Prostate gland (tissue), 2 donors: ENCODE data around the gene SYT13. TPM values are rescaled to one million over a fixed set of nuclear protein-coding genes. Genes with fewer than 3 reads are reported as not detected.

ENCODE experiments used
- DNase-seq: peaks from one replicate; pipeline ENCODE4 v3.0.0-alpha.2; 2019; ENCODE audit warnings: low spot score
- H3K27ac ChIP-seq, 2 donors: fragments of 200-600 bp; sonication (generic); 2 replicates each; pipeline ENCODE4 v1.5.1; 2017 to 2019
- H3K27me3 ChIP-seq: fragments of 200-600 bp; sonication (generic); replicated peaks from 2 replicates; pipeline ENCODE4 v1.5.1; 2019; ENCODE audit not compliant: insufficient read depth
- H3K36me3 ChIP-seq, 2 donors: fragments of 200-600 bp; sonication (generic); 1 replicate in 1 of 2; 2 replicates in 1 of 2; pipeline versions ENCODE4 v1.5.1 to v1.8.1; 2017 to 2019
- H3K4me1 ChIP-seq: fragments of 200-600 bp; sonication (generic); replicated peaks from 2 replicates; pipeline ENCODE4 v1.5.1; 2019
- H3K4me3 ChIP-seq, 2 donors: fragments of 200-600 bp; sonication (generic); 2 replicates each; pipeline ENCODE4 v1.5.1; 2017 to 2019
- H3K9me3 ChIP-seq: fragments of 200-600 bp; sonication (generic); 2 replicates; pipeline ENCODE4 v1.5.1; 2017
- POLR2A ChIP-seq: fragments of 450-650 bp; IDR thresholded peaks from one replicate; pipeline ENCODE4 v1.6.1; 2016; ENCODE audit warnings: antibody characterized with exemption, mild to moderate bottlenecking
- POLR2AphosphoS5 ChIP-seq: sonication (generic); formaldehyde crosslinking; IDR thresholded peaks from one replicate; pipeline ENCODE4 v1.6.1; 2017; ENCODE audit warnings: antibody characterized with exemption
- WGBS: methylation state at CpG from one replicate; pipeline ENCODE4 v1.1.5; 2018; 5-methylcytosine and 5-hydroxymethylcytosine counted together
- intact Hi-C: fragments of 100-400 bp; cut with DNase I; formaldehyde crosslinking; loops from one replicate; pipeline ENCODE4 v1.14.2; 2022
- total RNA-seq, 2 donors: library from RNA; depleted of rRNA; stranded (reverse); fragments of >200 nt; gene quantifications; one replicate each; pipeline ENCODE4 v1.1.0, GENCODE V29; 2016
- TF ChIP-seq, protein P1 (sequence below), 4 experiments: fragments of 200-600 bp in 2 of 4; fragments of 450-650 bp in 2 of 4; sonication (generic) in 2 of 4; IDR thresholded peaks; 1 replicate in 3 of 4; 2 replicates in 1 of 4; pipeline ENCODE4 v1.5.1; 2016 to 2019; ENCODE audit warnings: antibody characterized with exemption in 4 of 4, mild to moderate bottlenecking in 2 of 4, moderate library complexity in 2 of 4

SYT13 gene
- total RNA-seq, 2 donors from 2014 or later: 0.80 to 4.8 TPM

DNA sequence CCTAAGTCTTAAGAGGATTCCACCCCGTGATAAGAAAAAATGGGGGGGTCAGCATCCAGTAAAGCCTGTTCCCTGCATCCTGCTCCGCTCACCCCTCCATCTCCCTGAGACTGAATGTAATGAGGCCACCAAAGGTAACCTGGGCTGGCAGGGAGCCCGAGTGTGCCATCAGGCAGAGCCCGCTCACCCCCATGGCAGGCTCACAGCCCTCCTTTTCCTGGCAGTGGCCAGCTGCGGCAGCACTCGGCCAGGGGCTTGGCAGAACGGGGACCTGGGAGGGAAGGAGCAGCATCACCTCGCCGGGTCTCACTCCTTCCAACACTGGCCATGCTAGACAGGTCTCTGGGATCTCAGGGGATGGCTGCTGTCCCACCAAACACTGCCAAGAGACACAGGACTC, 75.3 kb downstream of the SYT13 start:
- Histone ChIP-seq H3K27me3 (no peaks in the 10 kb centered on the region), H3K4me3 (no peak overlapping the region), H3K4me1 (peaks cover 9% of the 10 kb centered on the region), H3K36me3 (peaks cover 0 to 10% of the 10 kb centered on the region in 2 donors), H3K27ac (peak overlapping the region; percentile 76 to 82), H3K9me3 (no peaks in the 10 kb centered on the region)
- intact Hi-C loops: loop anchor here (2.0 kb wide), 2 partner anchors 30 to 64 kb away; partner anchors contain the start of gene PRDM11
- no peak for DNase-seq
- TF ChIP-seq POLR2AphosphoS5 (no peak), POLR2A (no peak)
- TF ChIP-seq, protein P1, sequence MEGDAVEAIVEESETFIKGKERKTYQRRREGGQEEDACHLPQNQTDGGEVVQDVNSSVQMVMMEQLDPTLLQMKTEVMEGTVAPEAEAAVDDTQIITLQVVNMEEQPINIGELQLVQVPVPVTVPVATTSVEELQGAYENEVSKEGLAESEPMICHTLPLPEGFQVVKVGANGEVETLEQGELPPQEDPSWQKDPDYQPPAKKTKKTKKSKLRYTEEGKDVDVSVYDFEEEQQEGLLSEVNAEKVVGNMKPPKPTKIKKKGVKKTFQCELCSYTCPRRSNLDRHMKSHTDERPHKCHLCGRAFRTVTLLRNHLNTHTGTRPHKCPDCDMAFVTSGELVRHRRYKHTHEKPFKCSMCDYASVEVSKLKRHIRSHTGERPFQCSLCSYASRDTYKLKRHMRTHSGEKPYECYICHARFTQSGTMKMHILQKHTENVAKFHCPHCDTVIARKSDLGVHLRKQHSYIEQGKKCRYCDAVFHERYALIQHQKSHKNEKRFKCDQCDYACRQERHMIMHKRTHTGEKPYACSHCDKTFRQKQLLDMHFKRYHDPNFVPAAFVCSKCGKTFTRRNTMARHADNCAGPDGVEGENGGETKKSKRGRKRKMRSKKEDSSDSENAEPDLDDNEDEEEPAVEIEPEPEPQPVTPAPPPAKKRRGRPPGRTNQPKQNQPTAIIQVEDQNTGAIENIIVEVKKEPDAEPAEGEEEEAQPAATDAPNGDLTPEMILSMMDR (IDR thresholded peaks at IDR 0.05): no peak
- WGBS: 78% methylated on average over 8 of the region's 9 CpGs

- TF ChIP-seq POLR2AphosphoS5: peak; percentile 64
- TF ChIP-seq, protein P1 (IDR thresholded peaks at IDR 0.05): no peak
- no peak overlapping the region for H3K4me3 ChIP-seq
- H3K9me3 ChIP-seq: no peaks in the 10 kb centered on the region
- peaks cover 9% of the 10 kb centered on the region for H3K4me1 ChIP-seq
- peaks cover 0 to 10% of the 10 kb centered on the region in 2 donors for H3K36me3 ChIP-seq
- 7% methylated on average over 29 of the region's 29 CpGs for WGBS
- intact Hi-C loops: loop anchor here (2.0 to 10.0 kb wide), 5 partner anchors 29 to 122 kb away; partner anchors contain the start of gene PRDM11
- DNase-seq: peak; percentile 78
- H3K27me3 ChIP-seq: no peaks in the 10 kb centered on the region
- H3K27ac ChIP-seq: peak overlapping the region; percentile 76 to 82
Measured at GRCh38 chr11:45209891-45210699, 76.0 kb downstream of the SYT13 start.

DNA sequence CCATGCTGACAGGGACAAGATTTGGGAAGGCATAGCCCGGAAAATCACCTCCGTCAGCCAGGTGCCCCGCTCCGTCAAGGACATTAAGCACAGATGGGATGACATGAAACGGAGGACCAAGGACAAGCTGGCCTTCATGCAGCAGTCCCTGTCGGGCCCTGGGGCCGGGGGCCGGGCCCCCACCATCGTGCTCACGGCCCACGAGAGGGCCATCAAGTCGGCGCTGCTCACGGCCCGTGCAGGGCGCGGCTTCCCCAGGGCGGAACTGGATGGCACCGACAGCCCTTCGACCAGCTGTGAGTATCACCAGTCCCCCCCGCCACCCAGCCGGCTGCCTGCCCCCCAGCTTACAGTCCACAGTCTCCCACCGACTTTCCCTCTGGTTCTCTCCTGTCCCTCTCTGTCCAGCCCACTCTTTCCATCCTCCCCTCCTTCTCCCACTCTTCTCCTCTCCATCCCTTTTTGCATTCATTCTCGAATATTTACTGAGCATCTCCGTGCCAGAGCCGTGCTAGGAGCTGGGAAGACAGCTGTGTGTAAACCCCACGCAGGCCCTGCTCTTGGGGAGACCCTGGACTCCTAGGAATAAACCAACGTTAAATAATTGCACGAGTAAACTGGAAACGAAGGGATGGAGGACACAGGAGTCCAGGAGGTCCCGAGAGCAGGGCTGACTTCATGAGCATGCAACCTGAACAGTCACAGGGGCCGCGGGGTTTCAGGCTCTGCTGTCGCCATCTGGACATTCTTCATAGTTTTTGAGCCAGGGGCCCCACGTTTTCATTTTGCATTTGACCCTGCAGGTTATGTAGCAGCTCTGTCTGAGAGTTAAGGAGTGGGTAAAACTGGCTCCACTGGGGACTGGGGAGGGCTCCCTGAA, 76.9 kb downstream of the SYT13 start:
- DNase-seq: no peak
- peaks cover 0 to 10% of the 10 kb centered on the region in 2 donors for H3K36me3 ChIP-seq
- WGBS: 62% methylated on average over 35 of the region's 35 CpGs
- H3K4me1 ChIP-seq: peaks cover 9% of the 10 kb centered on the region
- no peak overlapping the region for H3K4me3 ChIP-seq
- H3K27ac ChIP-seq: peak overlapping the region; percentile 76 to 82
- intact Hi-C loops: loop anchor here (5.0 to 10.0 kb wide), 3 partner anchors 47 to 123 kb away; no protein-coding TSS in a partner anchor
- TF ChIP-seq POLR2A (no peak), POLR2AphosphoS5 (no peak)
- TF ChIP-seq, protein P1 (IDR thresholded peaks at IDR 0.05): no peak
- no peaks in the 10 kb centered on the region for H3K27me3 ChIP-seq
- no peaks in the 10 kb centered on the region for H3K9me3 ChIP-seq

- intact Hi-C loops: loop anchor here (5.0 to 10.0 kb wide), 3 partner anchors 46 to 124 kb away; no protein-coding TSS in a partner anchor
- no peaks in the 10 kb centered on the region for H3K27me3 ChIP-seq
Measured at GRCh38 chr11:45208135-45208534, 78.0 kb downstream of the SYT13 start.

More at GRCh38 chr11:45208135-45208534, 78.0 kb downstream of the SYT13 start:
- peak overlapping the region in 1 of 2 donors; percentile 82 for H3K27ac ChIP-seq
- 44% methylated on average over 8 of the region's 8 CpGs for WGBS
- H3K36me3 ChIP-seq: peaks cover 0 to 6% of the 10 kb centered on the region in 2 donors
- no peaks in the 10 kb centered on the region for H3K9me3 ChIP-seq
- H3K4me1 ChIP-seq: peaks cover 9% of the 10 kb centered on the region
- H3K4me3 ChIP-seq: no peak overlapping the region
- DNase-seq: peak; percentile 36
- TF ChIP-seq, protein P1 (IDR thresholded peaks at IDR 0.05): no peak
- TF ChIP-seq POLR2AphosphoS5 (peak; percentile 66), POLR2A (no peak)
